ENCODE results near the gene VAPB. TPM values are rescaled to one million over a fixed set of nuclear protein-coding genes. Genes with fewer than 3 reads are reported as not detected.

Gene VAPB
- total RNA-seq, 1 experiment from 2014 or later, result 51.1 TPM

DNA sequence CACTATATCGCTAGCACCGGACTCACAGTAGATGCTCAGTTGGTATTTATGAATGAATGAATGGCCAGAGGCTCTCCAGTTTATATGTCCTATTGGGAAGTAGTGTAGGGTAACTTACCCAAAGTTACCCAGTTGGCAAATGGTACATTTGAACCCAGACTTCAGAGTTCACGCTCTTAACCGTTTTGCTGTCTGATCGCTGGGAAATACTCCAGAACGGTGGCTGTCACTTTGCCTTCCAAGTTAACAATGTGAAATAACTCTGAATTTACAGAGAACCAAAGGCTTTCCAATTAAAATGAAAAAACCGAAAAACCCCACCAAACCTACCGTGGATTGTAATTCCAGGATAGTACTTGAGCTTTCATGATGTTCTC is 1.6 kb downstream of the VAPB start:
- Histone ChIP-seq H3K36me3 (ENCODE audit: control insufficient read depth in 1 of 2, insufficient read depth in 2 of 2, low read length in 2 of 2) (peaks cover 11 to 17% of the 10 kb centered on the region in 2 experiments; a peak in 3 of 4 replicates), H3K9me3 (ENCODE audit: control insufficient read depth in 1 of 2, insufficient read depth in 1 of 2, low read depth in 1 of 2, low read length in 2 of 2) (no peaks in the 10 kb centered on the region), H3K4me1 (ENCODE audit: control insufficient read depth in 1 of 2, insufficient read depth in 2 of 2, low read length in 2 of 2) (peaks cover 14 to 15% of the 10 kb centered on the region in 2 experiments), H3K9ac (ENCODE audit: low read length) (peak overlapping the region; percentile 90), H3K4me3 (replicated peaks in 1 of 2; ENCODE audit: low read depth in 1 of 2, low read length in 2 of 2) (peak overlapping the region; percentile 88 to 92), H3K27ac (ENCODE audit: low read depth, low read length) (no peak overlapping the region), H4K20me1 (ENCODE audit: insufficient read depth) (peaks cover 4% of the 10 kb centered on the region; the same call in 1 of the 2 replicates), H3K9me2 (ENCODE audit: insufficient read depth) (no peaks in the 10 kb centered on the region), H2AFZ (ENCODE audit: low read depth, low read length, poor library complexity, severe bottlenecking) (no peak overlapping the region), H3K27me3 (ENCODE audit: insufficient read depth, low read length) (no peaks in the 10 kb centered on the region), H3K4me2 (ENCODE audit: low read length) (peak overlapping the region; percentile 96), H3K79me2 (ENCODE audit: insufficient read depth, low read length) (peaks cover 65% of the 10 kb centered on the region)
- POLR2A ChIA-PET, result no interaction called here
- intact Hi-C loops (cut with micrococcal nuclease), result no loop called here
- CTCF ChIA-PET, result no interaction called here
- TSS peak; percentile 51 for BruUV-seq (replicated peaks)
- no peak for DNase-seq (ENCODE audit: low read depth, low spot score)
- ATAC-seq, result no peak
- no peak for TF ChIP-seq EGR1 (IDR thresholded peaks at IDR 0.05; ENCODE audit: low read depth)
- TF ChIP-seq FOSL1 (IDR thresholded peaks at IDR 0.05; ENCODE audit: low read depth), result no peak
- TF ChIP-seq SIN3A (IDR thresholded peaks at IDR 0.05; ENCODE audit: low read depth), result no peak
- TF ChIP-seq ZFX (IDR thresholded peaks at IDR 0.05), result no peak
- no peak for TF ChIP-seq TCF7L2 (IDR thresholded peaks at IDR 0.05; ENCODE audit: borderline replicate concordance, extremely low read depth, insufficient read depth, insufficient read length)
- TF ChIP-seq SRF (IDR thresholded peaks at IDR 0.05; ENCODE audit: low read depth), result no peak
- TF ChIP-seq, protein P1, sequence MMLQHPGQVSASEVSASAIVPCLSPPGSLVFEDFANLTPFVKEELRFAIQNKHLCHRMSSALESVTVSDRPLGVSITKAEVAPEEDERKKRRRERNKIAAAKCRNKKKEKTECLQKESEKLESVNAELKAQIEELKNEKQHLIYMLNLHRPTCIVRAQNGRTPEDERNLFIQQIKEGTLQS (IDR thresholded peaks at IDR 0.05), result no peak
- TF ChIP-seq, protein P2, sequence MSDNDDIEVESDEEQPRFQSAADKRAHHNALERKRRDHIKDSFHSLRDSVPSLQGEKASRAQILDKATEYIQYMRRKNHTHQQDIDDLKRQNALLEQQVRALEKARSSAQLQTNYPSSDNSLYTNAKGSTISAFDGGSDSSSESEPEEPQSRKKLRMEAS (IDR thresholded peaks at IDR 0.05), result no peak
- no peak for TF ChIP-seq ELF1 (IDR thresholded peaks at IDR 0.05; ENCODE audit: borderline replicate concordance, low read depth)
- TF ChIP-seq JUND (IDR thresholded peaks at IDR 0.05), result no peak
- no peak for TF ChIP-seq CBX3 (IDR thresholded peaks at IDR 0.05; ENCODE audit: low read depth)
- no peak for TF ChIP-seq EZH2phosphoT487 (IDR thresholded peaks at IDR 0.05; ENCODE audit: borderline replicate concordance)
- TF ChIP-seq POLR2AphosphoS5 (IDR thresholded peaks at IDR 0.05; ENCODE audit: low read depth, low read length), result no peak
- RAD21 ChIA-PET (ENCODE audit: low non-redundant PET in 1 of 2, low total read pairs in 2 of 2, uncharacterized antibody in 2 of 2, unreplicated experiment in 2 of 2), result no interaction called here

DNA sequence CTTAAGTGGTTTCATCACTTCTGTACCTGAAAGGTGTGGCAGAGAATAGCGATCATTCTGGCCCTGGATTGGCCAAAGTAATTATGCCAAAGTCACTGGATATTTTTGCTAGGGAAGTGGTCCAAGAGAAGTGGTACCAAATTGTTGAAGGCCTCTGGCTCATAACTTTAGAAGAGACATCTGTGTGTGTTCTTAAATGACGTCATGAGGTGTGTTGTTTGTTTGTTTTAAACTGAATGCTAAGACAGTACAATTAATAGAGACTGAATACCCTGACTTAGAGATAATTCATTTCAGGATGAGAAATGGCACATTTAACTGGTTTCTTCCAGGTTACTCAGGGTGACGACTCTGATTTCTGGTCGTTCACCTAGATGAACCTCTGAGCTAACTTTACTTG is 3.3 kb downstream of the VAPB start:
- Histone ChIP-seq H3K4me1 (ENCODE audit: control insufficient read depth in 1 of 2, insufficient read depth in 2 of 2, low read length in 2 of 2) (peaks cover 14 to 15% of the 10 kb centered on the region in 2 experiments), H3K27ac (ENCODE audit: low read depth, low read length) (no peak overlapping the region), H3K36me3 (ENCODE audit: control insufficient read depth in 1 of 2, insufficient read depth in 2 of 2, low read length in 2 of 2) (peaks cover 11 to 17% of the 10 kb centered on the region in 2 experiments; a peak in 3 of 4 replicates), H2AFZ (ENCODE audit: low read depth, low read length, poor library complexity, severe bottlenecking) (no peak overlapping the region), H3K4me2 (ENCODE audit: low read length) (no peak overlapping the region), H3K9me2 (ENCODE audit: insufficient read depth) (no peaks in the 10 kb centered on the region), H4K20me1 (ENCODE audit: insufficient read depth) (peaks cover 11% of the 10 kb centered on the region; the same call in 1 of the 2 replicates), H3K9ac (ENCODE audit: low read length) (no peak overlapping the region), H3K79me2 (ENCODE audit: insufficient read depth, low read length) (peaks cover 80% of the 10 kb centered on the region), H3K4me3 (replicated peaks in 1 of 2; ENCODE audit: low read depth in 1 of 2, low read length in 2 of 2) (no peak overlapping the region), H3K27me3 (ENCODE audit: insufficient read depth, low read length) (no peaks in the 10 kb centered on the region), H3K9me3 (ENCODE audit: control insufficient read depth in 1 of 2, insufficient read depth in 1 of 2, low read depth in 1 of 2, low read length in 2 of 2) (no peaks in the 10 kb centered on the region)
- no peak for TF ChIP-seq FOSL1 (IDR thresholded peaks at IDR 0.05; ENCODE audit: low read depth)
- TF ChIP-seq, protein P3, sequence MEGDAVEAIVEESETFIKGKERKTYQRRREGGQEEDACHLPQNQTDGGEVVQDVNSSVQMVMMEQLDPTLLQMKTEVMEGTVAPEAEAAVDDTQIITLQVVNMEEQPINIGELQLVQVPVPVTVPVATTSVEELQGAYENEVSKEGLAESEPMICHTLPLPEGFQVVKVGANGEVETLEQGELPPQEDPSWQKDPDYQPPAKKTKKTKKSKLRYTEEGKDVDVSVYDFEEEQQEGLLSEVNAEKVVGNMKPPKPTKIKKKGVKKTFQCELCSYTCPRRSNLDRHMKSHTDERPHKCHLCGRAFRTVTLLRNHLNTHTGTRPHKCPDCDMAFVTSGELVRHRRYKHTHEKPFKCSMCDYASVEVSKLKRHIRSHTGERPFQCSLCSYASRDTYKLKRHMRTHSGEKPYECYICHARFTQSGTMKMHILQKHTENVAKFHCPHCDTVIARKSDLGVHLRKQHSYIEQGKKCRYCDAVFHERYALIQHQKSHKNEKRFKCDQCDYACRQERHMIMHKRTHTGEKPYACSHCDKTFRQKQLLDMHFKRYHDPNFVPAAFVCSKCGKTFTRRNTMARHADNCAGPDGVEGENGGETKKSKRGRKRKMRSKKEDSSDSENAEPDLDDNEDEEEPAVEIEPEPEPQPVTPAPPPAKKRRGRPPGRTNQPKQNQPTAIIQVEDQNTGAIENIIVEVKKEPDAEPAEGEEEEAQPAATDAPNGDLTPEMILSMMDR (IDR thresholded peaks at IDR 0.05 in 2 of 3, conservative IDR thresholded peaks at IDR 0.05 in 1 of 3; ENCODE audit: borderline replicate concordance in 1 of 3, insufficient read depth in 1 of 3, low read depth in 2 of 3, low read length in 2 of 3), result no peak
- TF ChIP-seq EZH2phosphoT487 (IDR thresholded peaks at IDR 0.05; ENCODE audit: borderline replicate concordance), result no peak
- TF ChIP-seq CEBPB (IDR thresholded peaks at IDR 0.05; ENCODE audit: low read depth), result no peak
- no peak for TF ChIP-seq POLR2AphosphoS5 (IDR thresholded peaks at IDR 0.05; ENCODE audit: low read depth, low read length)
- no peak for TF ChIP-seq JUND (IDR thresholded peaks at IDR 0.05)
- TF ChIP-seq POLR2A (IDR thresholded peaks at IDR 0.05; ENCODE audit: borderline replicate concordance, extremely low read depth, insufficient read depth, insufficient read length), result no peak
- no peak for TF ChIP-seq CBX3 (IDR thresholded peaks at IDR 0.05; ENCODE audit: low read depth)
- TF ChIP-seq RAD21 (IDR thresholded peaks at IDR 0.05; ENCODE audit: low read depth), result no peak
- TF ChIP-seq SRF (IDR thresholded peaks at IDR 0.05; ENCODE audit: low read depth), result no peak
- no peak for TF ChIP-seq ELF1 (IDR thresholded peaks at IDR 0.05; ENCODE audit: borderline replicate concordance, low read depth)
- no peak for TF ChIP-seq EGR1 (IDR thresholded peaks at IDR 0.05; ENCODE audit: low read depth)
- no peak for TF ChIP-seq TCF7L2 (IDR thresholded peaks at IDR 0.05; ENCODE audit: borderline replicate concordance, extremely low read depth, insufficient read depth, insufficient read length)
- TF ChIP-seq YY1 (IDR thresholded peaks at IDR 0.05; ENCODE audit: extremely low read depth, insufficient replicate concordance, low read depth, low read length), result no peak
- TF ChIP-seq SP1 (IDR thresholded peaks at IDR 0.05; ENCODE audit: low read depth), result no peak
- TF ChIP-seq ZFX (IDR thresholded peaks at IDR 0.05), result no peak
- no peak for TF ChIP-seq ZNF274 (IDR thresholded peaks at IDR 0.05; ENCODE audit: low read depth, low read length)
- intact Hi-C loops (cut with micrococcal nuclease), result no loop called here
- ATAC-seq (no peak), DNase-seq (ENCODE audit: low read depth, low spot score) (no peak)
- CTCF ChIA-PET, result no interaction called here
- POLR2A ChIA-PET, result no interaction called here
- no TSS peak for BruUV-seq (replicated peaks)
- RAD21 ChIA-PET (ENCODE audit: low non-redundant PET in 1 of 2, low total read pairs in 2 of 2, uncharacterized antibody in 2 of 2, unreplicated experiment in 2 of 2), result no interaction called here
